GM23338 (cell line): Measurements from ENCODE around the gene NDST1.

Experiments used
- CREB1 ChIP-seq: fragments of 250-450 bp; sonication (Bioruptor Pico); IDR thresholded peaks from 2 replicates; pipeline ENCODE4 v1.5.0; 2020; ENCODE audit warnings: low read depth, mild to moderate bottlenecking, moderate library complexity
- CTCF ChIP-seq, 2 experiments: fragments of 200-600 bp in 1 of 2; sonication (generic) in 1 of 2; conservative IDR thresholded peaks; 2 replicates each; pipeline versions ENCODE4 v1.5.1 to v1.6.1; 2016 to 2017; ENCODE audit warnings: antibody characterized with exemption in 2 of 2, low read depth in 2 of 2, mild to moderate bottlenecking in 2 of 2, moderate library complexity in 1 of 2
- EZH2 ChIP-seq: fragments of 200-600 bp; sonication (generic); IDR thresholded peaks from one replicate; pipeline ENCODE4 v1.8.0; 2017; ENCODE audit warnings: antibody characterized with exemption, mild to moderate bottlenecking, low read depth; ENCODE audit not compliant: unreplicated experiment
- JUNB ChIP-seq: IDR thresholded peaks from one replicate; pipeline ENCODE4 v1.6.1; 2016; ENCODE audit warnings: antibody characterized with exemption; ENCODE audit not compliant: unreplicated experiment
- POLR2AphosphoS5 ChIP-seq: IDR thresholded peaks from 2 replicates; pipeline ENCODE4 v1.6.1; 2016; ENCODE audit warnings: antibody characterized with exemption, low read depth
- REST ChIP-seq: IDR thresholded peaks from one replicate; pipeline ENCODE4 v1.6.1; 2018; ENCODE audit warnings: antibody characterized with exemption; ENCODE audit not compliant: unreplicated experiment
- ZNF114 ChIP-seq: fragments of 250-450 bp; sonication (Bioruptor Pico); IDR thresholded peaks from 2 replicates; pipeline ENCODE4 v1.5.0; 2020; ENCODE audit warnings: mild to moderate bottlenecking, moderate library complexity

GRCh38 chr5:150607105-150607504 is 99.2 kb downstream of the NDST1 start:
- TF ChIP-seq CREB1 (CRISPR knock-in tag) (no peak), CTCF (conservative IDR thresholded peaks at IDR 0.05; ENCODE audit: low read depth in 2 of 2) (no peak), EZH2 (no peak), POLR2AphosphoS5 (no peak), REST (no peak), ZNF114 (no peak), JUNB (no peak)
